GM12878 (cell line): ENCODE measurements around the gene FEM1B.

Source experiments
- ATF7 ChIP-seq: fragments of 450-650 bp; IDR thresholded peaks from 2 replicates; pipeline ENCODE4 v1.6.1; 2016; ENCODE audit warnings: low read depth, mild to moderate bottlenecking
- TAF1 ChIP-seq: IDR thresholded peaks from 2 replicates; pipeline ENCODE4 v1.6.1; 2011; ENCODE audit warnings: mild to moderate bottlenecking, low read depth, low read length, borderline replicate concordance
- TCF3 ChIP-seq: IDR thresholded peaks from 2 replicates; pipeline ENCODE4 v1.6.1; 2012; ENCODE audit warnings: low read depth, mild to moderate bottlenecking, low read length, borderline replicate concordance; ENCODE audit not compliant: insufficient read depth
- ZBED1 ChIP-seq: IDR thresholded peaks from 2 replicates; pipeline ENCODE4 v1.6.1; 2016; ENCODE audit warnings: borderline replicate concordance

DNA sequence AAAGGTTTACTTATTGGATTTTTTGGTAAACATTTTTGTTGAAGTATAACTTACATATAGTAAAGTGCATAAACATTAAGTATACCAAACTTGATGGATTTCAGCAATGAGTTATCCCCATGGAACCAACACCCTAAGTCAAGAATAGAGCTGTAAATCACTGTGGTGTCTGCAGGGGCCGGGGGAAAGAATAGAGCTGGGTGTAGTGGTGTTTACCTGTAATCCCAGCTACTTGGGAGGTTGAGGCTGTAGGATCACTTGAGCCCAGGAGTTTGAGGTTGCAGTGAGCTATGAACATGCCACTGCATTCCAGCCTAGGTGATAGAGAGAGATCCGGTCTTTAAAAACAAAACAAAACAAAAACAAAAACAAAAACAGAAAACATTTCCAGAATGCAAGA, 13.3 kb upstream of the FEM1B start:
- TF ChIP-seq TAF1 (no peak), ZBED1 (no peak), TCF3 (no peak), ATF7 (no peak)
